Esophagus mucosa (tissue), 1 donor: ENCODE measurements around the gene SLC38A4. TPM values are rescaled to one million over a fixed set of nuclear protein-coding genes. Genes with fewer than 3 reads are reported as not detected.
"Not testable (repeated sequence)": the region's sequence is repeated elsewhere in the genome, so short reads cannot be mapped to it uniquely, and the experiment has no call there.

Source experiments
- ATAC-seq: fragments of 200-7000 bp; cut with Tn5 transposase; one replicate; pipeline ENCODE4 v1.9.1; 2020
- total RNA-seq: library from RNA; stranded (reverse); gene quantifications from one replicate; pipeline ENCODE4 v1.2.4, GENCODE V29; 2023
- donor health status: DM: yes; HTN: yes; CAD: no.

Gene SLC38A4
- total RNA-seq, 1 donor from 2014 or later, result 2.4 TPM

DNA sequence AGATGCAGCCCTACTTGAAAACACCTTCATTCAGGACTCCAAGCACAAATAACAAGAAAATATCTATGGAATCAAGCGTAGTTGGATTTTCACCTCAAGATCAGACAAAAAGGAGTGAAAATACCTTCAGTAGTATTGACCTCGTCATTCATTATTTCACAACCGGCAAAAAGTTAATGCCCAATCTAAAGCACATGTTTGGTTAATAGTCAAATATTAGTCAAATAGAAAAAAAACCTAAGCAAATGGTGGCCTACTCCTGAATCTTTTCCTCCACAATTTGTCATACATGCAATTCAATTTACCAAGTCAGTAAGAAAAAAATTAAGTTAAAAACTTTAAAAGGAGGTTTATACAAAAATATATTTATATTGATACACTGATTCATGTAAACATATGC is 50.0 kb downstream of the SLC38A4 start:
- no peak for ATAC-seq

DNA sequence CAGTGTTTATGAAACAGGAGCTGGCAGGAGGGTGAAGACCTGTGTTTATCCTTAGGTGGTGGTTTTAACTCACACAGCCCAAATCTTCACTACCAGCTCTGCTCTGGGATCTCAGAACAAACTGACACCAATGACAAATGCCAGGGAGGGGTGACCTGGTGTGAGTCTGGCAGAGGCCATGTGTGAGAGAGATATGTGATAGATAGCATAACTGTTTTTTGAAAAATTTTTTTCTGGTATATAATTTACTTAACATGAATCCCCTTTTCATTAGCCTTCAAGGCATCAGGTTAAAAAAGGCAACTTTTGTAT is 51.5 kb downstream of the SLC38A4 start:
- no peak for ATAC-seq

DNA sequence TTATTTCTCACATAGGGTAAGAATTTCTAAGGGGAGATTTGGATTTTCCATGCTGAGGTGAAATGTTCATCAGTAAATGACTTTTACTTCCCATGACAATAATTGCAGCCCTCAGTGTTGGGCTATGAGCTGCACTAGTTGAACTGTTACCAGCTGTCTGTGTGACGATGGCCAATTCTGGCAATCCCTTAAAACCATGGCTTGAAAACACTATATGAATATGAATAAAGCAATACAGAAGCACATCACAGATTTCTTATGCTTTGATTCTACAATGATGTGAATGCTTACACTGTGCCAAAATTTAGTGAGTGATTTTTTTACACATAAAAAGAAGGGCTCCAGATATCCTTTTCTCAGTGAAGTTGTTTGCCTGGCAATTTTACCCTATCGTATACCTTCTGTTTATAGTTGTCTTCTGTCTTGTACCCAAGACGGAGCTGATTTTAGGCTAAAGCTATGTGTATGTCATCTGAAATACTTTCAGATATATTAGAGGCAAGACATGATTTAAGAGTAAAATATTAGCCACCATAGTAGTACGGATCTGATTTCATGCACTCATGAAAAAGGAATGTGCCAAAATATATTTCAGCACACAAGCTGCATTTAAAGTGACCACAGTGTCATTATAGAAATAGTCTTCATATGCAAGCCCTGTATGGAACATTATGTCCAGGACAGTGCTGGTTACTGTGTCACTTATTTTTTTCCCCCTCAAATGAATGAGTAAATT is 52.0 kb downstream of the SLC38A4 start:
- no peak for ATAC-seq

DNA sequence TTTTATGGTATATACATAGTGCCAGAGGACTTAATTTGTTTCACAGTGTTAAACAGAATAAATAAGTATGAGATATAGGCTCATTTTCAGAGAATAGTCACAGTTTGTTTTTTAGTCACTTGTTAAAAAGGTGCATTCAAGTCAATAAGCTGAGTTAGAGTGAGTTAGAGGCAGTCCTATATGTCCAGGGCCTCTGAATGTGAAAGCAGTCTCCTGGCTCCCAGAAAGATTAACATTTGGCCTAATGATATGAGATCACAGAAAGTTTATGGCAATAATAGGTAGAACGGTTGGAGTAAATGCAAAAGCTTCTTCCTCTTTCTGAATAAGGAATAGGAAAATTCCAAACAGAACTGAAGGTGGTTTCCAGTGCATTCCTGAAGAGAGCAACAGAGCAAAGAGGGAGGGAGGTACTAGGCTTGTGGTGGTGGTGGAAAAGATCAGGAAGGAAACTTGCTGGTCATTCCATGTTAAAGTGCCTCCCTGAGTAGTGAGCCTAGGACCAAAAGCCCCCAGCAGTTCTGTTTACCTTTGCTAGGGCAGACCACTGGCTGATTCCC is 54.4 kb downstream of the SLC38A4 start:
- no peak for ATAC-seq

DNA sequence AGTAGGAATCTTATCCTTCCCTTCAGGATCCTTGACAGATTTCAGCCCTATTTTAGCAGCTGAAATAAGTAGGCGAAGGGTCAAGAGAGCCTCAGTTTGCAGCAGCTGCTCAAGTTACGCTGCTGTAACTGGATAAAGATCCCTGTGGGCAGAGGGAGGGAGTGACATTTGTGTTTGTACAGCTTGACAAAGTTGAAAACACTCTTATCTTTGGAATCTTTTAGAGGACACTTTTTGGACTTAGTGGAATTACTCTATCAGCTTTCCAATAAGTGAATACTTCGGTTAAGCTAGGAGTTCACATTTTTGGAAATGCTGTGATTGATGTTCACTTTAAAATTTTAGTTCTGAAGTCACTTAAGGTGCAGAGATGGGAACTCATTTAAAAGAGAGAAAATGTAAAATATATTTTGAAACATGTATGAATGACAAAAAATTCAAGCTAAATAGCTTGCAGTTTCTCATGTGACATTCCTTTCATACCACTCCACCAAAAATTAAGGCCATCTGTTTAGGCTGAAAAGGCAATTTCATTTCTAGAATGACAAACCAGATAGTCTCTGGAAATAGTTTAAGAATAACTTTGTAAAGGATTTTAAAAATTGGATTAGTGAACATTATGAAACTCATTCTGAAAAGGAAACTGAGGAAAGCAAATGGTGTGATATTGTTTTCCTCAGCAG is 55.2 kb downstream of the SLC38A4 start:
- no peak for ATAC-seq

DNA sequence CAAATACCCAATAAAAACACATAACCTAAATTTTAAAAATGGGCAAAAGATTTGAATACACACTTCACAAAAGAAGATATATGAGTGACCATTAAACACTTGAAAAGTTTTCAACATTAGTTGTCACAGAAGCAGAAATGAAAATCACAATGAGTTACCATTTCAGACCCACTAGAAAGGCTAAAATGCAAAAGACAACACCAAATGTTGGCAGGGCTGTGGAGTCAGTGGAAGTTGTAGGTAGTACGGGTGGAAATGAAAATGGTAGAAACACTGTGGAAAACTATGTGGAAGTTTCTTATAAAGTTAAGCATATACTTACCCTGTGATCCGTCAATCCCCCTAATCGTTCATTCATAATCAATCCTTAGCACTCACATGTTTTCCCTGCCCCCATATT is 61.8 kb downstream of the SLC38A4 start:
- no peak for ATAC-seq

DNA sequence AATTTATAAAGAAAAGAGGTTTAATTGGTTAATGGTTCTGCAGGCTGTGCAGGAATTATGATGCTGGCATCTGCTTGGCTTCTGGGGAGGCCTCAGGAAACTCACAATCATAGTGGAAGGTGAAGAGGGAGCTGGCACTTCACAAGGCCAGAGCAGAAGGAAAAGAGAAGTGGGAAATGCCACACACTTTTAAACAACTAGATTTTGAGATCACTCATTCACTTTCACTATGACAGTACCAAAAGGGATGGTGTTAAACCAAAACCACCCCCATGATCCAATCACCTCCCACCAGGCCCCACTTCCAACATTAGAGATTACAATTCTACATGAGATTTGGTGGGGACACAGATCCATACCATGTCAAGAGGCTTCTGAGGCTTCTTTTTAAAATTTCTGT is 62.6 kb downstream of the SLC38A4 start:
- no peak for ATAC-seq

DNA sequence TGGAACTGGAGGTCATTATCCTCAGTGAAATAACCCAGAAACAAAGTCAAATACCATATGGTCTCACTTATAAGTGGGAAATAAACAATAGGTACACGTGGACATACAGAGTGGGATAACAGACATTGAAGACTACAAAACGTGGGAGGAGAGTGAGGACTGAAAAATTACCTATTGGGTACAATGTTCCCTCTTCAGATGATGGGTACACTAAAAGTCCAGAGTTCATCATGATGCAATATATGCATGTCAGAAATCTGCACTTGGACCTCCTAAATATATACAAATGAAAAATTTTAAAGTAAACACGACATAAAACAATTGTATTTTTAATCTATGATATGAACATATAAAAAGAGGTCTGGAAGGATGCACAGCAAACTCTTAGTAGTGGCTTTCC is 71.2 kb downstream of the SLC38A4 start:
- ATAC-seq, result no peak

DNA sequence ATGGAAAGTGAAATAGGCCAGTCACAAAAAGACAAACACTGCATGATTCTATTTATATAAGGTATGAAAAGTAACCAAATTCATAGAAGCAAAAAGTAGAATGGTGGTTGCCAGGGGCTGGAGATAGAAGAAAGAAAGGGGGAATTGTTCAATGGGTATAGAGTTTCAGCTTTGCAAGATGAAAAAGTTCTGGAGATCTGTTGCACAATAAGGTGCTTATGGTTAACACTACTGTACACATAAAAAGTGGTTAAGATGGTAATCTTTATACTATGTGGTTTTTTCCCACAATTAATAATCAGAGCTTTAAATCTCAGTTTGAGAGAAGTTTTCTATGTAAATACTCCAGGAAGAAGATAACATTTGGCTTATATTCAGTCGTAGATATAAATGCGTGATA is 73.4 kb downstream of the SLC38A4 start:
- ATAC-seq, result no peak

DNA sequence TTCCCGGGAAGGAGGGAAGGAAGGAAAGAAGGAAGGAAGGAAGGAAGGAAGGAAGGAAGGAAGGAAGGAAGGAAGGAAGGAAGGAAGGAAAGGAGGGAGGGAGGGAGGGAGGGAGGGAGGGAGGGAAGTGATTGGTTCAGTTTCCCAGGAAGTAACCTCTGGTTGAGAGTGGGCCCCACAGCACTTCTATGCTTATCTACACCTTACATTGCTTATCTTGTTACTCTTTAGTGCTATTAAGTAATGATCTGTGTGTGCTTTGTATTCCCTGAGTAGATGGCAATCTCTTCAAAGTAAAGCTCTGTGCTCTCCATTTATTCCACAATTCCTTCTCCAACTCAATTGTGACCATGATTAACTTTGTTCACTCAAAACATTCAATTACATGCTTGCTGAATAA is 74.6 kb downstream of the SLC38A4 start:
- ATAC-seq, result no peak

DNA sequence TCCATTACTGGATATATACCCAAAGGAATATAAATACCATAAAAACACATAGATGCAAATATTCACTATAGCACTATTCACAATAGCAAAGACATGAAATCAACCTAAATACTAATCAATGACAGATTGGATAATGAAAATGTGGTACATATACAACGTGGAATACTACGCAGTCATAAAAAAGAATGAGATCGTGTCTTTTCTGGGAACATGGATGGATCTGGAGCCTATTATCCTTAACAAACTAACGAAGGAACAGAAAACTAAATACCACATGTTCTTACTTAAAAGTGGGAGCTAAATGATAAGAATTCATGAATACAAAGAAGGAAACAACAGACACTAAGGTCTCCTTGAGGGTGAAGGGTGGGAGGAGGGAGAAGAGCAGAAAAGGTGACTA is 76.5 kb downstream of the SLC38A4 start:
- ATAC-seq, result no peak

DNA sequence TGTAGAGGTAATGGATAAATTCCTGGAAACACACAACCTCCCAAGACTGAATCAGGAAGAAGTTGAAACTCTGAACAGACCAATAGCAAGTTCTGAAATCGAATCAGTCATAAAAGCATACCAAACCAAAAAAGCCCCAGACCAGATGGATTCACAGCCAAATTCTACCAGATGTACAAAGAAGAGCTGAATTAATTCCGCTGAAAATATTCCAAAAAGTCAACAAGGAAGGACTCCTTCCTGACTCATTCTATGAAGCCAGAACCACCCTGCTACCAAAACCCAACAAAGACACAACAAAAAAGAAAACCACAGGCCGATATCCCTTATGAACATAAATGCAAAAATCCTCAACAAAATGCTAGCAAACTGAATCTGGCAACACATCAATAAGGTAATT is 81.5 kb downstream of the SLC38A4 start:
- no peak for ATAC-seq

DNA sequence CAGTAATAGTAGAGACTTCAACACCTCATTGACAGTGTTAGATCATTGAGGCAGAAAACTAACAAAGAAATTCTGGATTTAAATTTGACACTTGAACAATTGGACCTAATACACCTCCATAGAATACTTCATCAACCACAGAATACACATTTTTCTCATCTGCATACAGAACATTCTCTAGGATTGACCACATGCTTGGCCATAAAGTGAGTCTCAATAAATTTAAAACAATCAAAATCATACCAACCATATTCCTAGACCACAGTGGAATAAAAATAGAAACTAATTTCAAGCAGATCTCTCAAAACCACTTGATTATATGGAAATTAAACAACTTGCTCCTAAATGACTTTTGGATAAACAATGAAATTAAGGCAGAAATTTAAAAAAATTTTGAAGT is 82.3 kb downstream of the SLC38A4 start:
- no peak for ATAC-seq

DNA sequence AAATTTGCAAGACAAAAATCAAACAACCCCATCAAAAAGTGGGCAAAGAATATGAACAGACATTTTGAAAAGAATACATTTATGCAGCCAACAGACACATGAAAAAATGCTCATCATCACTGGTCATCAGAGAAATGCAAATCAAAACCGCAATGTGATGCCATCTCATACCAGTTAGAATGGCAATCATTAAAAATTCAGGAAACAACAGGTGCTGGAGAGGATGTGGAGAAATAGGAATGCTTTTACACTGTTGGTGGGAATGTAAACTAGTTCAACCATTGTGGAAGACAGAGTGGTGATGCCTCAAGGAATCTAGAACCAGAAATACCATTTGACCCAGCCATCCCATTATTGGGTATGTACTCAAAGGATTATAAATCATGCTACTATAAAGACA is 83.5 kb downstream of the SLC38A4 start:
- not testable (repeated sequence) for ATAC-seq

DNA sequence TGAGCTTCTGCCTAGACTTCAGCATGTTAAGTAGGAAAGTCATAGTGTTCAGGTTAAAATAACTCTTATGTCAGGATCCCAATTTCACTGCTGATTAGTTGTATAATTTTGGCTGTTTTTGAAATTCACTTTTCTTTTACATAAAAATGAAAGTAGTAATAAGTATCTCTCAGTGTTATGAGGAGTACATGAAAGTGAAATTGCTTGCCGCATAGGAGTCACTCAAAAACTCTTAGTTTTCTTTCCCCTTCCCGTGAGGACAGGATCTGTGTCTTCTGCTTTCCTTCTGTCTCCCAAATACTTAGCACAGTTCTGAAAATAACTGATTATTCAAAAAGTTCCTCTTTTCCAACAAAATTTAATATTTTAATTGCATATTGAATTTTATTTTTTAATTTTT is 100.5 kb downstream of the SLC38A4 start:
- no peak for ATAC-seq

DNA sequence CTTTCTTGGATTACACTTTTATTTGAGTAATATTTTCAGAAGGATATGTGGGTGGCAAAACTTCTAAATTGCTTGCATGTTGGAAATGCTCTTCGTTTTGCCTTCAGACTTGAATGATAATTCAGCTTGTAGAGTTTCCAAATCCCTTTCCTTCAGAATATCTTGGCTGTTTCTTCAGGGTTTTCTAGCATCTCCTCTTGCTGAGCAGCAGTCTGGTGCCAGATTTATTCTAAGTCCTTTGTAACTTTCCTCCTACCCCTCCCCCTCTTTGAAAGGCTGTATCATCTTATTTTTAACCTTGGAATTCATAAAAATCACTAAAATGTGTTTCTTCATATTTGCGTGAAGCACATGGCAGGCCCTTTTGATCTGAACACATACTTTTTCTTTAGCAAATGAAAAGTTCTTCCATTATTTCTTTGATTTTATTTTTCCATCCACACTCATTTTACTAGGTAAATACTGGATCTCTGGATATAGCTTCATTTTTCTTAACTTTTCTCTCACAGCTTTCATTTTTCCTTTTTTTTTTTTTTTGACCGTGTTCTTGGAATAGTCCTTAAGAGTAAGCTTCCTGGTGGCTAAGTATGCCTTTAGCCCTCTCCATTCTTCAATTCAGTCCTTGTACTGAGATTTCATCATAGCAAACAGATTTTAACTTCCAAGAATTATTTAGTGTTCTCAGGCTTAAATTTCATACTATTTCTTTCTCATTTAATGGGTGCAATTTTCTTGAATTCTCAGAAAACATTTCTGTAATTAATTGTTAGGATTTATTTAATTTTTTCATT is 102.0 kb downstream of the SLC38A4 start:
- no peak for ATAC-seq

DNA sequence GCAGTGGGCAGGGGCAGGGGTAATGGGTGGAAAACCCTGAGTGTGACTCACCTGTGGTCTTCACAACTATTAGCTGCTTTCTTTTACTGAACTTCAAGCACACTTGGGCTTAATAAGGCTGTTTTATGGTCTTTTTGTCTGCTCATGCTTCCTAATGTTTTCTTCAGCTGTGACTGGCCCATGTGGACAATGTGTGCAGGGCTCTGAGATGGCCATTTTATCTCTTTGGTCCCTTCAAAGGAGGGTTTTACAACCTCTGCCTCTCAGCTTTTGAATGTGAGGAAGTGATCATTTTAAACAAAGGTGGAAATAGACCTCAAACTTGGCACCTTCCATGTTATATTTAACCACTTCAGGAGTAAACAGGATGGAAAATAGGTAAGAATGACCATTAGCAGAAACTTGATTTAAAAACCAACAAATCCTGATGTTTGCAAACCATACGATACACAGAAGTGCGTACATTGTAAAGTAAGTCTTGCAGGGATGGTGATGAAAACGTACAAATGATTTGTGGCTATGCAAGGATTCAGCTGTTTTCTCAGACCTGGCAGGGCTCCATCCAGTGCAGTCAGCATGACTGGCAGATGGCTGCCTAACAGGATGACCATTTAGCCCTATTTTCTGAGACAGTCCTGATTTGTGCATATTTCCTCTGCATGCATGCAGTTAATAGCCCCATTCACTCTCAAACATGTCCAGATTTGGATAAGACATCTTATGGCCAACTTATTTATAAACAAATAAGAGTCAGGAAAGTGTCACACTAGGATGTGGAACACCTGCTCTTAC is 103.2 kb downstream of the SLC38A4 start:
- no peak for ATAC-seq

DNA sequence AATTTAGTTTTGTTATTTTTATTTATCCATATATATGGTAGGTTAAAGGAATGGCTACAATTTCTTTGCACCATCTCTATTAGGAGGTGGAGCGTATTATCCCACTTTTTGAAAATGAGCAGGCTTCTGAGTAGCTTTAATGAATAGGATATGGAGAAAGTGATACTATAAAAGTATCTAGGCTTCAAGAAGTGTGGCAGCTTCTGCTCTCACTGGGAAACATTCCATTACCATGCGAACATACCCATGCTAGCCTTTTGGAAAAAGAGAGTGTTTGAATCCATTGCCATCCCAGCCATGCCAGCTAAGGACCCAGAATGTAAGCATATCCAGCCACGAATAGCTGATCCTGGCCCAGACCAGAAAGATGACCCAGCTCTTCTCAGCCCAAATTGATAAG is 107.3 kb downstream of the SLC38A4 start:
- ATAC-seq, result no peak

DNA sequence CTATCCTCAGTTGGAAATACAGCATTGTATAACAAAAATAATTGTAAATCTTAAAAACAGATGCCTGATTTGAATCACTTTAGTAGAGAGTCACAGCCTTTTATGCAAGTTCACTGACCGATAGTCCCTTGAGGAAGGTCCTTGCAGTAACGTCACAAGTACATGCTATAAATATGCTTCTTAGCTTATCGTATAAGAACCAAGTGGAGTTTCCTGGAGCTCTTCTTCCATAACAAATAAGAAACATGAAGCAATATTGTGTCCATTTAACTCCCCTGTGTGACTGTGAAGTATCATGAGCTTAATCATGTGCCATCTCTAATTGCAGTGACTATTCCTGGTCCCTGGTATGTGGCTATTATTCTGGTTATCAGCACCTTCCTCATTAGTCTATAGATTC is 107.9 kb downstream of the SLC38A4 start:
- ATAC-seq, result no peak

DNA sequence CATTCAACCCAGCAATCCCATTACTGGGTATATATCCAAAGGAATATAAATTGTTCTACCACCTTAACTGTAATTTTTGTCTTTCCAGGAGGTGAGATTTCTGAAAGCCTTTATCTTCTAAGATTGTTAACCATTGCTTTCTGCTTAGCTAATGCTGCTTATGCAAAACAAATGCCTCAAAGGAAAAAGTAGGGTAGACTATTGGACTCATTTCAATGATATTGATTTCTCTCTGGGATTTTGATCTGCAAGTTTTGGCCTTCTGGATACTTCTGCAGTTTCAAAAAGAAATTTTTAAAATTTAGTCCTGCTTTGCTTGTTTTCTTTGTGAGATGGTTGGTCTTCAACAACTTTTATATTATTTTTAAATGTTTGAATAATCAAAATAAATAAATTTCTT is 108.6 kb downstream of the SLC38A4 start:
- no peak for ATAC-seq
